Activated naive CD8-positive, alpha-beta T cell treated with anti-CD3 and anti-CD28 coated beads, Interleukin-2, amount 10 ng/mL, durations not matched to agents 7 days and 5 days (primary cell): Measurements from ENCODE around the gene SCML2. TPM values are rescaled to one million over a fixed set of nuclear protein-coding genes. Genes with fewer than 3 reads are reported as not detected.
"Not testable (repeated sequence)": the region's sequence is repeated elsewhere in the genome, so short reads cannot be mapped to it uniquely, and the experiment has no call there.

ENCODE experiments used
- ATAC-seq: fragments of 150-1000 bp; cut with Tn5 transposase; one replicate; pipeline ENCODE4 v1.10.0; 2021; ENCODE audit warnings: low read depth, moderate library complexity
- POLR2A ChIA-PET: fragments of 350-600 bp; sonication (Branson Sonifier 250); formaldehyde crosslinking; loops from one replicate; lab custom pipeline; 2021; ENCODE audit warnings: antibody characterized with exemption; lab: Charles Lee
- DNase-seq: peaks from one replicate; pipeline ENCODE4 v3.0.0; 2021
- H3K27ac Mint-ChIP-seq: one replicate; pipeline ENCODE4 v1.8.0; 2022; ENCODE audit warnings: mild to moderate bottlenecking, mixed read lengths
- H3K27me3 Mint-ChIP-seq: one replicate; pipeline ENCODE4 v1.8.0; 2022; ENCODE audit warnings: mild to moderate bottlenecking, moderate library complexity, mixed read lengths
- H3K36me3 Mint-ChIP-seq: one replicate; pipeline ENCODE4 v1.8.0; 2021; ENCODE audit warnings: mild to moderate bottlenecking, mixed read lengths
- H3K4me1 Mint-ChIP-seq: one replicate; pipeline ENCODE4 v1.8.0; 2021; ENCODE audit warnings: mixed read lengths
- H3K4me3 Mint-ChIP-seq: one replicate; pipeline ENCODE4 v1.8.0; 2022; ENCODE audit warnings: mild to moderate bottlenecking, moderate library complexity, mixed read lengths
- H3K9me3 Mint-ChIP-seq: one replicate; pipeline ENCODE4 v1.8.0; 2021; ENCODE audit warnings: mixed read lengths
- total RNA-seq, 2 experiments: library from RNA; stranded (reverse); gene quantifications; one replicate each; pipeline ENCODE4 v1.2.3, GENCODE V29; 2021

Gene SCML2
- total RNA-seq, 2 experiments from 2014 or later, result 1.8 to 2.0 TPM

- POLR2A ChIA-PET, result no interaction called here
- Mint-ChIP-seq H3K4me1 (no peaks in the 10 kb centered on the region), H3K36me3 (peaks cover 3% of the 10 kb centered on the region), H3K27ac (no peak overlapping the region), H3K9me3 (peaks cover 11% of the 10 kb centered on the region), H3K27me3 (no peaks in the 10 kb centered on the region), H3K4me3 (no peak overlapping the region)
- ATAC-seq (no peak), DNase-seq (no peak)
Measured at GRCh38 chrX:18297251-18297650, 57.2 kb downstream of the SCML2 start.

GRCh38 chrX:18294893-18295292, 59.6 kb downstream of the SCML2 start:
- POLR2A ChIA-PET, result no interaction called here
- H3K27me3 Mint-ChIP-seq, result no peaks in the 10 kb centered on the region
- DNase-seq (no peak), ATAC-seq (no peak)
- no peak overlapping the region for H3K4me3 Mint-ChIP-seq
- no peak overlapping the region for H3K27ac Mint-ChIP-seq
- peaks cover 3% of the 10 kb centered on the region for H3K36me3 Mint-ChIP-seq
- no peaks in the 10 kb centered on the region for H3K4me1 Mint-ChIP-seq
- peaks cover 11% of the 10 kb centered on the region for H3K9me3 Mint-ChIP-seq

GRCh38 chrX:18291006-18291545, 63.4 kb downstream of the SCML2 start:
- H3K36me3 Mint-ChIP-seq, result no peaks in the 10 kb centered on the region
- H3K9me3 Mint-ChIP-seq, result peaks cover 3% of the 10 kb centered on the region
- H3K27ac Mint-ChIP-seq, result no peak overlapping the region
- DNase-seq (no peak), ATAC-seq (no peak)
- no peaks in the 10 kb centered on the region for H3K27me3 Mint-ChIP-seq
- H3K4me3 Mint-ChIP-seq, result no peak overlapping the region
- no peaks in the 10 kb centered on the region for H3K4me1 Mint-ChIP-seq
- POLR2A ChIA-PET, result no interaction called here

- H3K9me3 Mint-ChIP-seq, result no peaks in the 10 kb centered on the region
- ATAC-seq (no peak), DNase-seq (no peak)
- no peak overlapping the region for H3K27ac Mint-ChIP-seq
- H3K36me3 Mint-ChIP-seq, result no peaks in the 10 kb centered on the region
- H3K4me1 Mint-ChIP-seq, result no peaks in the 10 kb centered on the region
- H3K4me3 Mint-ChIP-seq, result no peak overlapping the region
- POLR2A ChIA-PET, result no interaction called here
- no peaks in the 10 kb centered on the region for H3K27me3 Mint-ChIP-seq
Measured at GRCh38 chrX:18290200-18290599, 64.3 kb downstream of the SCML2 start.

GRCh38 chrX:18288716-18289115, 65.8 kb downstream of the SCML2 start:
- Mint-ChIP-seq H3K27ac (no peak overlapping the region), H3K27me3 (no peaks in the 10 kb centered on the region), H3K36me3 (no peaks in the 10 kb centered on the region), H3K9me3 (no peaks in the 10 kb centered on the region), H3K4me3 (no peak overlapping the region), H3K4me1 (no peaks in the 10 kb centered on the region)
- POLR2A ChIA-PET, result no interaction called here
- DNase-seq, result no peak
- ATAC-seq, result no peak

GRCh38 chrX:18286322-18286831, 68.1 kb downstream of the SCML2 start:
- no peaks in the 10 kb centered on the region for H3K27me3 Mint-ChIP-seq
- ATAC-seq, result no peak
- H3K27ac Mint-ChIP-seq, result no peak overlapping the region
- POLR2A ChIA-PET, result no interaction called here
- DNase-seq, result no peak
- H3K36me3 Mint-ChIP-seq, result no peaks in the 10 kb centered on the region
- H3K4me3 Mint-ChIP-seq, result no peak overlapping the region
- no peaks in the 10 kb centered on the region for H3K9me3 Mint-ChIP-seq
- no peaks in the 10 kb centered on the region for H3K4me1 Mint-ChIP-seq

- DNase-seq, result no peak
- Mint-ChIP-seq H3K27ac (no peak overlapping the region), H3K27me3 (no peaks in the 10 kb centered on the region), H3K4me3 (no peak overlapping the region), H3K36me3 (peaks cover 5% of the 10 kb centered on the region), H3K9me3 (peaks cover 6% of the 10 kb centered on the region), H3K4me1 (no peaks in the 10 kb centered on the region)
- no peak for ATAC-seq
- POLR2A ChIA-PET, result no interaction called here
Measured at GRCh38 chrX:18278449-18278848, 76.0 kb downstream of the SCML2 start.

GRCh38 chrX:18272222-18272621, 82.3 kb downstream of the SCML2 start:
- H3K27me3 Mint-ChIP-seq, result no peaks in the 10 kb centered on the region
- H3K4me3 Mint-ChIP-seq, result no peak overlapping the region
- peaks cover 4% of the 10 kb centered on the region for H3K36me3 Mint-ChIP-seq
- peaks cover 4% of the 10 kb centered on the region for H3K9me3 Mint-ChIP-seq
- no peak overlapping the region for H3K27ac Mint-ChIP-seq
- no peaks in the 10 kb centered on the region for H3K4me1 Mint-ChIP-seq
- DNase-seq (no peak), ATAC-seq (no peak)
- POLR2A ChIA-PET, result no interaction called here

- no peak overlapping the region for H3K4me3 Mint-ChIP-seq
- H3K9me3 Mint-ChIP-seq, result peaks cover 4% of the 10 kb centered on the region
- H3K27ac Mint-ChIP-seq, result no peak overlapping the region
Measured at GRCh38 chrX:18271725-18272124, 82.8 kb downstream of the SCML2 start.

GRCh38 chrX:18271309-18271708, 83.2 kb downstream of the SCML2 start:
- Mint-ChIP-seq H3K4me3 (no peak overlapping the region), H3K27me3 (no peaks in the 10 kb centered on the region), H3K9me3 (peaks cover 2% of the 10 kb centered on the region), H3K4me1 (no peaks in the 10 kb centered on the region), H3K36me3 (peaks cover 2% of the 10 kb centered on the region), H3K27ac (no peak overlapping the region)
- ATAC-seq (no peak), DNase-seq (no peak)
- POLR2A ChIA-PET, result no interaction called here

More at GRCh38 chrX:18271725-18272124, 82.8 kb downstream of the SCML2 start:
- Mint-ChIP-seq H3K27me3 (no peaks in the 10 kb centered on the region), H3K36me3 (peaks cover 4% of the 10 kb centered on the region), H3K4me1 (no peaks in the 10 kb centered on the region)
- POLR2A ChIA-PET, result no interaction called here
- ATAC-seq, result no peak
- DNase-seq, result no peak

GRCh38 chrX:18255059-18255458, 99.4 kb downstream of the SCML2 start:
- Mint-ChIP-seq H3K4me1 (no peaks in the 10 kb centered on the region), H3K27me3 (no peaks in the 10 kb centered on the region), H3K36me3 (peaks cover 4% of the 10 kb centered on the region), H3K9me3 (peaks cover 1% of the 10 kb centered on the region), H3K27ac (no peak overlapping the region), H3K4me3 (no peak overlapping the region)
- ATAC-seq (no peak), DNase-seq (no peak)
- POLR2A ChIA-PET, result no interaction called here

- no peak overlapping the region for H3K4me3 Mint-ChIP-seq
- H3K27ac Mint-ChIP-seq, result no peak overlapping the region
- DNase-seq (no peak), ATAC-seq (no peak)
- no peaks in the 10 kb centered on the region for H3K4me1 Mint-ChIP-seq
- H3K27me3 Mint-ChIP-seq, result no peaks in the 10 kb centered on the region
- peaks cover 1% of the 10 kb centered on the region for H3K9me3 Mint-ChIP-seq
- H3K36me3 Mint-ChIP-seq, result peaks cover 4% of the 10 kb centered on the region
- POLR2A ChIA-PET, result no interaction called here
Measured at GRCh38 chrX:18252644-18253359, 101.7 kb downstream of the SCML2 start.

- H3K4me3 Mint-ChIP-seq, DNase-seq, ATAC-seq, POLR2A ChIA-PET, H3K27me3 Mint-ChIP-seq, H3K4me1 Mint-ChIP-seq, H3K36me3 Mint-ChIP-seq, H3K27ac Mint-ChIP-seq, H3K9me3 Mint-ChIP-seq: not testable (repeated sequence)
Measured at GRCh38 chrX:18229646-18230045, 124.8 kb downstream of the SCML2 start.

- H3K4me1 Mint-ChIP-seq, result no peaks in the 10 kb centered on the region
- ATAC-seq (no peak), DNase-seq (no peak)
- H3K27me3 Mint-ChIP-seq, result no peaks in the 10 kb centered on the region
- POLR2A ChIA-PET, result no interaction called here
- no peaks in the 10 kb centered on the region for H3K9me3 Mint-ChIP-seq
- no peak overlapping the region for H3K27ac Mint-ChIP-seq
- no peak overlapping the region for H3K4me3 Mint-ChIP-seq
- no peaks in the 10 kb centered on the region for H3K36me3 Mint-ChIP-seq
Measured at GRCh38 chrX:18228069-18228468, 126.4 kb downstream of the SCML2 start.
